K562 (cell line): ENCODE results near the gene ZACN.

Experiments
- C11orf30 ChIP-seq: fragments of 450-650 bp; IDR thresholded peaks from 2 replicates; pipeline ENCODE4 v1.6.1; 2016; ENCODE audit warnings: low read depth, mild to moderate bottlenecking
- CTCF ChIP-seq, 3 experiments: IDR thresholded peaks in 2 of 3; conservative IDR thresholded peaks in 1 of 3; 2 replicates each; pipeline ENCODE4 v1.5.1; 2011 to 2012; ENCODE audit warnings: low read length in 3 of 3, mild to moderate bottlenecking in 3 of 3, control low read depth in 2 of 3, improper control_type of control experiment in 1 of 3, inconsistent platforms in 1 of 3, low read depth in 1 of 3, mixed read lengths in 1 of 3, moderate library complexity in 1 of 3; ENCODE audit not compliant: insufficient read depth in 2 of 3
- EGR1 ChIP-seq: fragments of 450-650 bp; conservative IDR thresholded peaks from 2 replicates; pipeline ENCODE4 v1.6.1; 2017; ENCODE audit warnings: mild to moderate bottlenecking
- EP300 ChIP-seq: IDR thresholded peaks from 2 replicates; pipeline ENCODE4 v1.6.1; 2012; ENCODE audit warnings: low read length, improper control_type of control experiment
- FOS ChIP-seq: IDR thresholded peaks from 3 replicates; pipeline ENCODE4 v1.6.1; 2011; ENCODE audit not compliant: insufficient read length; ENCODE audit errors: extremely low read depth
- KAT8 ChIP-seq: fragments of 450-650 bp; IDR thresholded peaks from 2 replicates; pipeline ENCODE4 v1.6.1; 2016; ENCODE audit warnings: low read depth, mild to moderate bottlenecking
- NR2C1 ChIP-seq, 2 experiments: fragments of 450-650 bp; IDR thresholded peaks; 2 replicates each; pipeline ENCODE4 v1.6.1; 2017; ENCODE audit warnings: mild to moderate bottlenecking in 2 of 2, antibody characterized with exemption in 1 of 2, inconsistent platforms in 1 of 2, missing compliant biosample characterization in 1 of 2, missing genetic modification characterization in 1 of 2
- NR2C2 ChIP-seq, 2 experiments: fragments of 200-800 bp in 1 of 2; sonication (Bioruptor generic) in 1 of 2; sonication (generic) in 1 of 2; formaldehyde crosslinking in 1 of 2; IDR thresholded peaks; 2 replicates each; pipeline versions ENCODE4 v1.6.1 to v1.8.0; 2016 to 2022; ENCODE audit warnings: mild to moderate bottlenecking in 1 of 2, missing compliant biosample characterization in 1 of 2, missing genetic modification characterization in 1 of 2, missing genetic modification reagents in 1 of 2
- POLR2A ChIP-seq: fragments of 450-650 bp; conservative IDR thresholded peaks from 2 replicates; pipeline ENCODE4 v1.6.1; 2016
- RNF2 ChIP-seq: sonication (generic); IDR thresholded peaks from 2 replicates; pipeline ENCODE4 v1.6.1; 2016
- TCF7L2 ChIP-seq: fragments of 150-350 bp; IDR thresholded peaks from 2 replicates; pipeline ENCODE4 v1.6.1; 2016; ENCODE audit warnings: low read depth, mild to moderate bottlenecking, low read length, moderate library complexity
- ZNF224 ChIP-seq: sonication (generic); formaldehyde crosslinking; IDR thresholded peaks from 2 replicates; pipeline ENCODE4 v1.8.0; 2022; ENCODE audit warnings: mild to moderate bottlenecking, missing genetic modification reagents

GRCh38 chr17:76122431-76123190 is 43.6 kb downstream of the ZACN start:
- peak; percentile 52; the same call in 1 of the 2 replicates for TF ChIP-seq NR2C1 (IDR thresholded peaks at IDR 0.05)
- 0 out of 2 replicates have a peak, but pooled peaks have one; percentile 51 for TF ChIP-seq NR2C1 (tag; IDR thresholded peaks at IDR 0.05)
- TF ChIP-seq EP300: no peak
- no peak for TF ChIP-seq C11orf30
- no peak for TF ChIP-seq FOS
- no peak for TF ChIP-seq CTCF (IDR thresholded peaks at IDR 0.05 in 2 of 3, conservative IDR thresholded peaks at IDR 0.05 in 1 of 3; ENCODE audit: insufficient read depth in 2 of 3, low read depth in 1 of 3, low read length in 3 of 3)
- no peak for TF ChIP-seq POLR2A
- no peak for TF ChIP-seq KAT8
- TF ChIP-seq RNF2: no peak
- TF ChIP-seq TCF7L2: no peak
- no peak for TF ChIP-seq NR2C2 (CRISPR knock-in tag; IDR thresholded peaks at IDR 0.05)
- peak; percentile 40; the same call in 1 of the 2 replicates for TF ChIP-seq NR2C2 (tag; IDR thresholded peaks at IDR 0.05)
- no peak for TF ChIP-seq EGR1
- TF ChIP-seq ZNF224 (CRISPR knock-in tag): no peak
